Calu3 (cell line): ENCODE results near the gene TBC1D24. TPM values are rescaled to one million over a fixed set of nuclear protein-coding genes. Genes with fewer than 3 reads are reported as not detected.

Source experiments
- BruUV-seq: library from RNA; stranded (reverse); fragments of 400-500 nt; replicated peaks from 2 replicates; lab custom pipeline; 2021; lab: Mats Ljungman, UMichigan
- CTCF ChIA-PET: fragments of 300-600 bp; sonication (Branson Sonifier 250); formaldehyde crosslinking; loops from one replicate; lab custom pipeline; 2022; ENCODE audit warnings: antibody characterized with exemption; lab: Charles Lee
- DNase-seq: peaks from one replicate; pipeline ENCODE4 v3.0.0; 2022
- H3K27ac Mint-ChIP-seq: one replicate; pipeline ENCODE4 v1.8.0; 2022; ENCODE audit warnings: mixed read lengths; ENCODE audit not compliant: unreplicated experiment
- H3K27me3 Mint-ChIP-seq: one replicate; pipeline ENCODE4 v1.8.0; 2022; ENCODE audit warnings: mixed read lengths; ENCODE audit not compliant: unreplicated experiment
- H3K36me3 Mint-ChIP-seq: one replicate; pipeline ENCODE4 v1.8.0; 2022; ENCODE audit warnings: mild to moderate bottlenecking, moderate library complexity, mixed read lengths; ENCODE audit not compliant: insufficient read depth, unreplicated experiment
- H3K4me1 Mint-ChIP-seq: one replicate; pipeline ENCODE4 v1.8.0; 2022; ENCODE audit warnings: mild to moderate bottlenecking, low read depth, mixed read lengths; ENCODE audit not compliant: unreplicated experiment
- H3K4me3 Mint-ChIP-seq: one replicate; pipeline ENCODE4 v1.8.0; 2022; ENCODE audit warnings: mild to moderate bottlenecking, low read depth, moderate library complexity, mixed read lengths; ENCODE audit not compliant: unreplicated experiment
- H3K9me3 Mint-ChIP-seq: one replicate; pipeline ENCODE4 v1.8.0; 2022; ENCODE audit warnings: low read depth, mixed read lengths; ENCODE audit not compliant: unreplicated experiment
- intact Hi-C: fragments of 100-400 bp; cut with micrococcal nuclease; formaldehyde crosslinking; loops from one replicate; pipeline ENCODE4 v1.10.0; 2022; ENCODE audit not compliant: unreplicated experiment
- total RNA-seq: library from RNA; stranded (reverse); gene quantifications from 2 replicates; pipeline ENCODE4 v1.2.3, GENCODE V29; 2022
- TF ChIP-seq, protein P1 (sequence below): fragments of 200-600 bp; IDR thresholded peaks from one replicate; pipeline ENCODE4 v1.8.0; 2022; ENCODE audit warnings: antibody characterized with exemption; ENCODE audit not compliant: unreplicated experiment

The TBC1D24 gene
- total RNA-seq, 1 experiment from 2014 or later: 33.3 TPM

DNA sequence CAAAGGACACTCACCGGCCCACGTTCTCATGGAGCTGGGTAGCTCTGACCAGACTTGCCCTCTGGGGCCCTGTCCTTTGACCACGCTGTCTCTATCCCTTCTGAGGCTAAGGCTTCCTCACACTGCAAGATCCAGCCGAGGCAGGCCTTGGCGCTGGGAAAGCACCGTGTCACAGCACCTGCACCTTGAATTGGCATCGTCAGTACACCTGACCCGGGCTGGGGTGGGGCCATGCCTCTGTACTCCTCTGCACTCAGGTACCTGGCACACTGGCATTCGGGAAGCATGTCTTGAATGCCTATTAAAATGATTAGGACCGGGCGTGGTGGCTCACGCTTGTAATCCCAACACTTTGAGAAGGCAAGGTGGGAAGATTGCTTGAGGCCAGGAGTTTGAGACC lies 6.0 kb downstream of the TBC1D24 start:
- H3K27ac Mint-ChIP-seq: no peak overlapping the region
- intact Hi-C loops: no loop called here
- CTCF ChIA-PET: no interaction called here
- no peak overlapping the region for H3K4me3 Mint-ChIP-seq
- no peak for DNase-seq
- TF ChIP-seq, protein P1, sequence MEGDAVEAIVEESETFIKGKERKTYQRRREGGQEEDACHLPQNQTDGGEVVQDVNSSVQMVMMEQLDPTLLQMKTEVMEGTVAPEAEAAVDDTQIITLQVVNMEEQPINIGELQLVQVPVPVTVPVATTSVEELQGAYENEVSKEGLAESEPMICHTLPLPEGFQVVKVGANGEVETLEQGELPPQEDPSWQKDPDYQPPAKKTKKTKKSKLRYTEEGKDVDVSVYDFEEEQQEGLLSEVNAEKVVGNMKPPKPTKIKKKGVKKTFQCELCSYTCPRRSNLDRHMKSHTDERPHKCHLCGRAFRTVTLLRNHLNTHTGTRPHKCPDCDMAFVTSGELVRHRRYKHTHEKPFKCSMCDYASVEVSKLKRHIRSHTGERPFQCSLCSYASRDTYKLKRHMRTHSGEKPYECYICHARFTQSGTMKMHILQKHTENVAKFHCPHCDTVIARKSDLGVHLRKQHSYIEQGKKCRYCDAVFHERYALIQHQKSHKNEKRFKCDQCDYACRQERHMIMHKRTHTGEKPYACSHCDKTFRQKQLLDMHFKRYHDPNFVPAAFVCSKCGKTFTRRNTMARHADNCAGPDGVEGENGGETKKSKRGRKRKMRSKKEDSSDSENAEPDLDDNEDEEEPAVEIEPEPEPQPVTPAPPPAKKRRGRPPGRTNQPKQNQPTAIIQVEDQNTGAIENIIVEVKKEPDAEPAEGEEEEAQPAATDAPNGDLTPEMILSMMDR: no peak
- no TSS peak for BruUV-seq
- no peaks in the 10 kb centered on the region for H3K27me3 Mint-ChIP-seq
- H3K36me3 Mint-ChIP-seq: peaks cover 11% of the 10 kb centered on the region
- H3K4me1 Mint-ChIP-seq: peaks cover 18% of the 10 kb centered on the region
- H3K9me3 Mint-ChIP-seq: no peaks in the 10 kb centered on the region

DNA sequence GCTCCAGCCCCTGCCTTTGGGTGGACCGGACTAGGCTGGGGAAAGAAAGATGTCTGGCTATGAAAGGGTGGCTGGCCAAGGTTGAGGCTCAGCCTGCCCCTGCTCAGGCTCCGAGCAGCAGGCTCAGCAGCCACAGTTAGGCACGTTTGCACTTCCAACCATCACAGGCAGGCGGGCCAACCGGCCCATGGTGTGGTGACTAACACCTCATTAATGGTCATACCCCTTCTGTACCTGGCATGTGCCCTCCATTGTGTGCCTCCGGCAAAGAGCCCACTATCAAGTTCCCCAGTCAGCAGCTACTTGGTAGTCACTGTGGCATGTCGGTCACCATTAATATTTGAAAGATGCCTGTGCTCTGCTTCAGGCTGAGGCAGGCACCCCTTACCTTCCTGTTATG lies 6.7 kb downstream of the TBC1D24 start:
- H3K27me3 Mint-ChIP-seq: no peaks in the 10 kb centered on the region
- TF ChIP-seq, protein P1: no peak
- no TSS peak for BruUV-seq
- peaks cover 12% of the 10 kb centered on the region for H3K4me1 Mint-ChIP-seq
- no peaks in the 10 kb centered on the region for H3K9me3 Mint-ChIP-seq
- no peak overlapping the region for H3K27ac Mint-ChIP-seq
- H3K4me3 Mint-ChIP-seq: no peak overlapping the region
- intact Hi-C loops: no loop called here
- CTCF ChIA-PET: no interaction called here
- no peak for DNase-seq
- peaks cover 8% of the 10 kb centered on the region for H3K36me3 Mint-ChIP-seq

DNA sequence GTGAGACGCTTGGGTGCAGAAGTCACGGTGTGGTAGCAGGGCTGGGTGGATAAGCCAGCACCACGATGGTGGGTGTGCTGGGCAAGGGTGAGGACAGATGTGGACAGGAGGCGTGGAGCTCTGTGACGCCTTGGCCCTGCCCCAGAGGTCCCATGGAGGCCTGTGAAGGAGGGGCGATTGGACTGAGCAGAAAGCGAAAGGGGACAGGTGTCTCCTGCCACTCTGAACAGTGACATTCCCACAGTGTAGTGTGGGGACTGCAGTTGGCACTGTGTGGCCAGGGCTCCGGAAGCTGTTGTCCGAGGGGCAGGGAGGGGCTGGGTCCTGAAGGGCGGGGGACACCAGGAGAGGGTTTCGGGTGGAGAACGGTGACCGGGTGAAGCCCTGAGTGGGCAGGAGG lies 7.3 kb downstream of the TBC1D24 start:
- Mint-ChIP-seq H3K4me1 (peaks cover 15% of the 10 kb centered on the region), H3K36me3 (peaks cover 12% of the 10 kb centered on the region), H3K4me3 (no peak overlapping the region), H3K27ac (no peak overlapping the region), H3K9me3 (no peaks in the 10 kb centered on the region), H3K27me3 (no peaks in the 10 kb centered on the region)
- intact Hi-C loops: no loop called here
- CTCF ChIA-PET: no interaction called here
- no TSS peak for BruUV-seq
- TF ChIP-seq, protein P1: no peak
- no peak for DNase-seq

DNA sequence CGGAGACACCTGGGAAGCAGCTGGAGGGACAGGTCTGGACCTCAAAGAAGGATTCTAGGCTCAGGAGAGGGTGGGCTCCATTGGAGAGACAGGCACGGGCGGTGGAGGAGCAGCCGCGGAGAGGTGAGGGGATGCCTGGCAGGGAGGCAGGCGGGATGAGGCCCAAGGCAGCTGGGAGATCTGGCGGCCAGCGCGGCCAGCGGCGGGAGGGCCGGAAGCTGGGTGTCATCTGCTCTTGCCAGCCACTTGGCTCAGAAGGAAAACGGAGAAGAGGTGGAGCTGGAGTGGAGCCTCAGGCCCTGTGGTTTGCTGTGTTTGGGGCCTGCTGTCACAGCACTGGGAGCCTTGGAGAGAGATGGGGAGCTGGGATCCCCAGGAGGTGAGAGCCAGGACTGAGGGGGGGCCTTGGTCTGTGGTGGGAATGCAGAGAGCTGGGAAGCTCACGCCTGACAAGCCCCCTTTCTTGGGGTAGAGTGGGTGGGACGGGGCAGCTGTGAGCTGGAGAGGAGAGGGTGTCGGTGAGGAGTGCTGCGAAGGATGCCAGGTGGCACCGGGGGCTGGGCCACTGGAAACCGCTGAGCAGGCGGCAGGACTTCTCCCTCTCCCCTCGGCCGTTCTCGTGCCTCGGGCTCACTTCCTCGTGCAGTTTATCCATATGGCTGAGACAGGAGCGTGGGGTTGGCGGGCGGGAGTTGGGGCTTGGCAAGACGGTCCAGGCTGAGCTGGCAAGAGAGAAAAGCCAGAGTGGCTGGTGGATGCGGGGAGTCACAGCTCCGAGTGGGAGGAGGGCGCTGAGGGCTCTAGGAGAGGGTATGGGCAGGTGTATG lies 8.0 kb downstream of the TBC1D24 start:
- TF ChIP-seq, protein P1: no peak
- DNase-seq: no peak
- BruUV-seq: no TSS peak
- CTCF ChIA-PET: no interaction called here
- Mint-ChIP-seq H3K36me3 (peaks cover 17% of the 10 kb centered on the region), H3K9me3 (no peaks in the 10 kb centered on the region), H3K27ac (no peak overlapping the region), H3K4me1 (peaks cover 12% of the 10 kb centered on the region), H3K4me3 (no peak overlapping the region), H3K27me3 (no peaks in the 10 kb centered on the region)
- intact Hi-C loops: no loop called here
